Esophagus squamous epithelium (tissue), 4 donors: ENCODE measurements around the gene ADGRB3.

Experiments used
- CTCF ChIP-seq, 6 experiments: fragments of 450-650 bp in 4 of 6; fragments of 200-600 bp in 2 of 6; sonication (generic) in 2 of 6; IDR thresholded peaks; one replicate each; pipeline ENCODE4 v1.5.1; 2016 to 2019; ENCODE audit warnings: antibody characterized with exemption in 6 of 6, mild to moderate bottlenecking in 4 of 6, moderate library complexity in 4 of 6
- POLR2A ChIP-seq, 4 donors: fragments of 450-650 bp; IDR thresholded peaks; one replicate each; pipeline ENCODE4 v1.6.1; 2017; ENCODE audit warnings: antibody characterized with exemption in 4 of 4, mild to moderate bottlenecking in 4 of 4, moderate library complexity in 3 of 4

GRCh38 chr6:68951270-68951669 is 316.2 kb downstream of the ADGRB3 start:
- TF ChIP-seq CTCF (IDR thresholded peaks at IDR 0.05) (no peak), POLR2A (IDR thresholded peaks at IDR 0.05) (no peak)
